HG03520 (cell line): Measurements from ENCODE around the gene MBNL3.
"Not testable (repeated sequence)": the region's sequence is repeated elsewhere in the genome, so short reads cannot be mapped to it uniquely, and the experiment has no call there.

Experiments
- ATAC-seq: cut with Tn5 transposase; IDR thresholded peaks from one replicate; pipeline ENCODE4 v1.9.1; 2021; ENCODE audit warnings: mild to moderate bottlenecking, moderate library complexity; ENCODE audit not compliant: unreplicated experiment

Gene MBNL3

DNA sequence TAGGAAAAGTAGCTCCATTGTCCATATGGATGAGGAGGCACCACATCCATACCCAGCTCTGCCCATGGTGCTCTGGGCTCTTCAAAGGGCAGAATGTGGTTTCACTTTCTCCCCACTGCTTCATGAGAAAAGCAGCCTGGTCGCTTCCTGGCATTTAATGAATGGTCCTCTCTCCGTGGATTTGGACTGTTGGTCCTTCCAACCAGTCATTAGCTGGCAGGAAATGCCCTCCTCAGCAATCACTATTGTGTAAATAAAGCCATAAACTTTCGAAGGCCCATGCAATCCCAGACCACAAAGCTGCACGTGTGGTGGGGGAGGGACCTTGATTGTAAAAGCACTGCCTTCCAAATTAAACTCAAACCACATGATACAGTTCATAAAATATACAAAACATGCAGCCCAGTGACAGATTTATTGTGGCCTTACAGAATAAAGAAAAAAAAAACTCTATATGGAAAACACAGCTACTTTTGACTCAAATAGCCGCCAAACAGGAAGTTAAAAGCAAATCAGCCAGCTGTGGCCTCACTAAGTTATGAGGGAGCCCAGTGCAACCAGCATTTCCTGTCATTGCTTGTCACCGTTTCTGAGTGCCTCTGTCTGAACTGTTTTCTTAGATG, 8.1 kb downstream of the MBNL3 start:
- peak; percentile 91 for ATAC-seq

DNA sequence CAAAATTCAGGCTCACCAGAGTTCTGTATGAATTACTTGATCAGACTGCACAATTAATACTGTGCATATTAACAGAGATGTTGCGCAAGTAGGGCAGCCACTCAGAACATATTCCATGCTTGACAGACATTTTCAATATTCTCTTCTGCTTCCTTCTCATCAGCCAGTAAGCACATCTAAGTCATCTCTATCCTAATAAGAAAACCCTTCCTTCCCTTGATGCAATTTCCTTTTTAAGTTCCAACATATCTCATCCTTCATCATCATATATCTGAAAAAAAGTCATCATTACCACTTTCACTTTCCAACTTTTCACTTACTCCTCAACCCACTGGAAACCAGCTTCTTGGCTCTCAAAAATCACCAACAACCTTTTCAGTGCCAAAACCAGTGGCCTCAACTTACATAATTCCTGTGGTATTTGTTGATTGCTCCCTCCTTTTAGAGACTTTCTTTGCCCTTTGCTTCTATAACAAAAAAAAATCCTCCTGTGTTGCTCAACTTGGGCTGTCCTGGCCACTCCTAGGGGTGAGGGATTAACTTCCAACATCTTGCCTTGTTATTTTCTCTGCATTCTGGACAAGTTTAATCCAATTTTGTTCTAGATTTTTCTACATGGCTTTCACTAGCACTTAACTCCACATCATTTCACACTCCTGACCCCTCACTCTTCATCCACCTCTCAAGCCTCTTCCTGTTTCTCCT, 14.1 kb downstream of the MBNL3 start:
- ATAC-seq = no peak

DNA sequence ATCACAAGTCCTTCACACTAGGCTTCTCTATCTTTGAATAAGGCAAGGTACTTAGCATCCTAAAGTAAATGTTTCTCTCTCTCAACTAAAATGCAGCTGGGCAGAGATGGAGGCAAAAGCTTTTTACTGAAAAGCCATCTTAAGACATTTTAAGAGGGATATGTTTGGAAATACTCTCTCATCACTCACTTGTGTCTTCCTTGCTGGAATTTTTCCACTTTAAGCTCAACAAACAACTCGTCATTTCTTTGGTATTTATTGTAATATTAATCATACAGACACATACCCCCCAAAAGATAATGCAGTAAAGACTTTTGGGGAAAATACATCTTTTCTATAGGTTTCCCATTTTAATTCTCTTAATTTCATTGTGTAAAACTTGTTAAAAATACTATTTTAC, 16.4 kb downstream of the MBNL3 start:
- no peak for ATAC-seq

DNA sequence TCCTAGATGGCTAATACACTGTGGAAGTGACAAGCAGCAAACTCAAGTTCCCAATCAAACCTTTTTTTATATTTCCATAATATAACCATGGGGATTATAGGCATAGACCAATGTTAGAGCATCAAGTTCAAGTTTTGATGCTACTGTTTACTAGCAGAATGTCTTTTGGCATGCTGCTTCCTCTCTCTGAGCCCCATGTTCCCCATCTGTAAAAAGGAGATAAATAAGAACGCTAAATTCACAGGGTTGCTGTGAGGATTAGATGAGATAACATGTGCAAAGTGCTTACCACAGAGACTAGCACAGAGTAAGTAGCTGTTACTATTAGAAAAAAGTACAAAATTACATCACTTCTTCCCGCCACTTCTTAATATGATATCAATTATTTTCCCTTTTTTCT, 18.0 kb downstream of the MBNL3 start:
- ATAC-seq = no peak

DNA sequence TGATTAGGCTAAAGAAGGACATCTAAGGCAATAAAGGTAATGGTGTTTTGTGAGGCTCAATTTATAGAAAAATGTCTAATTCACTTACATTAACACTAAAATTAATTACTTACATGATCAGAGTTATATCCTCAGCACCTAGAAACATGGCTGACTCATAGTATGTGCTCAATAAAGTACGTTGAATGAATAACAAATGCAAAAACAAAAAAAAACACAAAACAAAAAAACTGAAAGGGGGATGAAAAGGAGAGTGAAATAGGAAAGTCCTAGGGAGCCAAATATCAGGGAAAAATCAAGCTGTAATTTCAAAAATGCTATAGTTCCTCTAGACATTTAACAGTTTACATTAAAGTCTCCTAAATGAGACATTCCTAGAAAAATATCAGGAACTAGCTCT, 18.7 kb downstream of the MBNL3 start:
- ATAC-seq = no peak

DNA sequence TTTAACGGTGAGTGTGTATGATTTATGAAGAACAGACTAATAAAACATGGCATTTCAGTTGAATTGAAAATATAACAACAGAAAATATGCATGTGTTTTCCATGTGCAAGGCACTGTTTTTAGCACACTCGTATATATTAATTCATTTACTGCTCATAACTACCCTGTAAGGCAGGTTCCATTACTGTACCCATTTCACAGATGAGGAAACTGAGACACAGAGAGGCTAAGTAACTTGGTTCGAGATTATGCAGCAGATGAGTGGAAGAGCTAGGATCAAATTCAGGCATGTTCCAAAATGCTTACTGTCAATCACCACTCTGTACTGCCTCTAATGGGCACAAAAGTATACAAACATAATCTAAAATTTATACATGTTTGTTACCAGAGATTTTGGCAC, 20.4 kb downstream of the MBNL3 start:
- ATAC-seq = no peak

DNA sequence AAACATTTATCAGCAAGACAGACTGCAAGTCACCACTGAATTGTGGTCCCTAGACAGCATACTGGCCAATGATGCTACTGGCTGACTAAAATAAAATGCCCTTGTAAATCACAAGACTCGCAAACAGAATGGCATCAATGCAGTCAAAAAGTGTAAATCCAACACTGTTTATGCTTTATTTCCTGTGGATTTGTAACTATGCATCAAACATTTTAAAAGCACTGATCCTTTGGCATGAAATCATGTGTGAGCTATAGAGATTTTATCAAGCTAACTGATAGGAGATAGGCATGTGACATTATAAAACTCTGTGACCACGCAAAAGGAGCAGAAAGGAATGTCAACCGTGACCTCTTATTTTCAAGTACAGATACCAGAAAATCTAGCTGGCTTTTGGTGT, 20.8 kb downstream of the MBNL3 start:
- ATAC-seq = no peak

DNA sequence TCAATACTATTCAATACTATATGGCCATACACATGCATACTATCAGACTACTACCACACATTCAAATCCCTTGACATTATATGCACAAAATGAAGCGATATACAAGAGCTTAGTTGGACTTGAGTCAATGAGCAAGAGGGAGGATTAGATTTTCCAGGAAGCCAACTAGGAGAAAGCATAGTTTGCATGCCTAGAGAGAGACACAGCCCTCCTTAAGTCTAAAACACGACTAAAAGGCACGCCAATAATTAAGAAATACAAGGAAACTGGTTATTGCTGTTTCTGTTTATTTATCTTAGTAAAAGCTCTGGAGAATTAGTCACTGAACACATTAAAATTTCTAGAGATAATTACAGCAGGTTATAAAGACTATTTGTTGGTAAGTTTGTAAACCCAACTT, 21.8 kb downstream of the MBNL3 start:
- ATAC-seq = no peak

DNA sequence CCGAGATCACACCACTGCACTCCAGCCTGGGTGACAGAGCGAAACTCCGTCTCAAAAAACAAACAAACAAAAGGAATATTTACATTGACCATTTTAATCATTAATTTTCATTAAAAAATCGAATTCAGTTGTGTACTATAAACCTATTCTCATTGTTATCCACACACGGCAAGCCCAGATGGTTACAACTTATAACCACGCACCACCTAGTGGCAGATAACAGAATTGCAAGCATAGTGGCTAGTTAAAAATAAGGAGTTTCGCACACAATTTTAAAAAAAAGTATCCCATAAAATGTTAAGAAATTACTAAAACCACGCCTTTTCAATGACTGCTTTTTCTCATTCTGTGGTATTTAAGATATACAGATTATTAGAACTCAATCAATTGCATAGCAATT, 25.4 kb downstream of the MBNL3 start:
- no peak for ATAC-seq

DNA sequence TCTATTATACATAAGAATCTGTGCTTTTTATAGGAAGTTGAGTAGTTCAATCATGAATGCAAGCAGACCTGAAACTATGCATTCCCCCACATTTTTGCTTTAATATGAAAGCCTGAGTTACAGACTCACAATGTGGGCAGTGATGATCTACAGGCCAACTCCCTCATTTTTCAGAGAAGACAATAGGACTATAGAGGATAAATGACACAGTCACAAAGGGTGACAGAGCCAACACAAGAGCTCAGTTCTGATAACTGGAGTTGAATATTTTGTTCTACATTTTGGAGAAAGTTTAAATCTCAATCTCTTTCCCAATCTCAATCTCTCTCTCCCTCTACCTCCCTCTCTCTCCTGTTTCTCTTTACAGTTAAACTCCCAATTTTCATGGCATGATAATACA, 27.0 kb downstream of the MBNL3 start:
- ATAC-seq = no peak

DNA sequence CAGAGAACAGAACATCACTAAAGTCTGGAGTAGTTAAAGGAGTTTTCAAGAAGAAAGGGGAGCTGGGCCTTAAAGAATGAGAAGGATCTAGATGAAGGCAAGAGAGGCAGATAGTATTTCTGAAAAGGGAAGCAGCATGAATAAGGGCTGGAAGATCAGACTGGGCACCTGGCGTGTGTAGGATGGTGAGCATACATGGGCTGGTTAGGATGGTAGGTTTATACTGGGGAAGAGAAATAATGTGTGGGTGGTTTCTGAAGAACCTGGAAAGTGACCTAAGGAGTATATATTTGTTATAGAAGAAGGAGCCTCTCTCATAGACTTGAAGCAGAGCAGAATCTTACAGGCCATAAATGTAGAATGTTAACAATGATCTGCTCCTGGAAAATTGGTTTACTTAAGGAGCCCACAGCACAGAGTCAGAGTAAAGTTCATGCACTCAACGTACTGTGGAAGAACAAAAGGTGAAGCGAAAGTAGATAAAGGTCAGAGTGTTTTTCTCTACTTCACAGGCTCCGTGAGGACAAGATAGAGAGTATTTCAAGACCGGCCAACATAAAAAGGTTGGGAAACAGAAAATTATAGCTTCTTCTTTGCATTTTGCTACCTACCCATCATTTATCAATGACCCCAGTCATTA, 35.8 kb downstream of the MBNL3 start:
- ATAC-seq = no peak

DNA sequence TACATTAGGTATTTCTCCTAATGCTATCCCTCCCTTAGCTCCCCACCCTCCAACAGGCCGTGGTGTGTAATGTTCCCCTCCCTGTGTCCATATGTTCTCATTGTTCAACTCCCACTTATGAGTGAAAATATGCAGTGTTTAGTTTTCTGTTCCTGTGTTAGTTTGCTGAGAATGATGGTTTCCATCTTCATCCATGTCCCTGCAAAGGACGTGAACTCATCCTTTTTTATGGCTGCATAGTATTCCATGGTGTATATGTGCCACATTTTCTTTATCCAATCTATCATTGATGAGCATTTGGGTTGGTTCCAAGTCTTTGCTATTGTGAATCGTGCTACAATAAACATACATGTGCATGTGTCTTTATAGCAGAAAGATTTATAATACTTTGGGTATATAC, 42.9 kb downstream of the MBNL3 start:
- not testable (repeated sequence) for ATAC-seq

DNA sequence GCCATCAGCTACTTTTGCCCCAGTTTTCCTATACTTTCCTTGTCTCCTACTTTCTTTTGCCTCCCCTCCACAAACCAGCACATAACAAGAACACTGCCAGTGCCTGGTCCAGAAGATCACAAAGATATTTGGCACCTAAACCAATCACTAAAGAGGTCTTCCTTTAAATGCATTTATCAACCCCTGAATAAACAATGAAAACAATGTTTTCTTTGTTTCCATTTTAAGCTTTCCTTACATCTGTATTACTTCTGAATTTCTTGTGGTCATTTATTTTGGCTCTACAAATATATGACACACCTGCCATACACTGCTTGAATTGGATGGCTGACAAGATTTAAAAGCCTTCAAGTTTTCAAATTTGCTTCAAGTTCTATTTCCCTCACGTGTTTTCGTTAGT, 43.9 kb downstream of the MBNL3 start:
- ATAC-seq = no peak

DNA sequence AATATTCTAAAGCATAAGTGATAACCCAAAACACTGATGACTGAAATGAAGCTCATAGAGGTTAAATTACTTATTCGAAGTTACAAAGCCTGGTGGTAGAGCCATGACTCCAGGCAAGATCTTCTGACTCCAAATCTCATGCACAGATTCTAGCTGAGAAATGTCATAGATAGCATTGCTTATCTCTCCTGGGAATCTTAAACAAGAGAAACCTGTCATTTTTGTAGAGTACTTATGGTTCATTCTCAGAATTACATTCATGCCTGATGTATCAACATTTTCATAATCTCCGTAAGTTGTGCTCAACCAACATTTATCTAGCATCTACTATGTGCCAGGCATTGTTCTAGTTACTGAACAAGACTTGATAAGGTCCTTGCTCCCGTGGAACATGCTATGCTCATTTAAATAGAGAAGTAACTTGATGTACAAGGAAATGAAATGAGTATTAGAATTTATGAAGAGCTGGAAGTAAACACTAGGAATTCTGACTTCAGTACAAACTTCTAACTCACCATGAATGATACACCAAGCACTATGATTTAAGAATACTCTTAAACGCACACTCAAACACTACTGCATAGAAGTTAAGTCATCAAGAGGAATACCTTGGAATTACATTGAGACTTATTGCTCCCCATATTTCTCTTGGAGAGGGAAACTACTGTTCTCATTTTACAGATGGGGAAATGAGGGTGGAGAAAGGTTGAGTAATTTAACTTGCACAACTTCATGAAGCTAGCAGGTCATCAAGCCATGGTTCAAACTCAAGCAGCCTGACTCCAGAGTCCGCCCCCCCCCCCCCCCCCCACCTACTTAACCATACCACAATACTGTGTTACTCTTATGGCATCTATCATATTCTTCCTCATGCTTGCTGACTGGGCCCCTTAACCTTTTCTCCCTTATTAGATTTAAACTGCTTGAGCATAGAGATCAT, 45.4 kb downstream of the MBNL3 start:
- no peak for ATAC-seq

DNA sequence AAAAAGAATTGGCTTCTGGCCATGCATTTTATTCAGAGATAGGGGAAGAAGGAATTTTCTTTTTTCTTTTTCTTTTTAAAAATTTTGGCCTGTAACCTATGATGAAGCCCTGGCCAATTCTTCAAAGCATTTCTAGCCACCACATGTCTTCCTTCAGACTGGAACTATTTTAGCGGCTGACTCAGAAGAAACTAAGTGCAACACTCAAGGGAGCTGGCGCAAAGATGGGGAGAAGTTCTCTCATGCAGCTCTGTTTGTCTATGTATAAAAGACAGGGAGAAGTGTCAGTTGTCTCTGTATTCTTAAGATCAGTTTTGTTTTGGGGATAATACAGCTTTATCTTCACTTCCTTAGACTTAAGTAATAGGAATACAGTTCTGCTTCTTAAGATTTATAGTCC, 46.1 kb downstream of the MBNL3 start:
- ATAC-seq = no peak

DNA sequence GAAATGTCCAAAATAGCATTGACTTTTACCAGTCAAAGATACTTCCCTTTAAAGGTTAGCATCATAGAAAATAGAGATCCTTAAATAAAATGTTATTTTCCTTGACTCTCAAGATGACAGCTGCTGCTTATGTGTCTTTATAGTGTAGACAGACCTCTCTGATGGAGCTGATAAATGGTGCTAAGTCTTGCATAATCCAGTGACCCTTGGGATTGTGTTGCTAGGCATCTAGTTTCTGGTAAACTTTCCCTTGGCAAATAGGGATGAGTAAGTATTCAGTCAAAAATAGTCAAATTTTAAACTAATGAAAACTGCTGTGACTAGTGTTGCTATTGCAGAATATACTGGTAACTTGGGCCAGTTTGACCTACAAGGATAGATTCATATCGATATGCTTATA, 53.6 kb downstream of the MBNL3 start:
- ATAC-seq = no peak

DNA sequence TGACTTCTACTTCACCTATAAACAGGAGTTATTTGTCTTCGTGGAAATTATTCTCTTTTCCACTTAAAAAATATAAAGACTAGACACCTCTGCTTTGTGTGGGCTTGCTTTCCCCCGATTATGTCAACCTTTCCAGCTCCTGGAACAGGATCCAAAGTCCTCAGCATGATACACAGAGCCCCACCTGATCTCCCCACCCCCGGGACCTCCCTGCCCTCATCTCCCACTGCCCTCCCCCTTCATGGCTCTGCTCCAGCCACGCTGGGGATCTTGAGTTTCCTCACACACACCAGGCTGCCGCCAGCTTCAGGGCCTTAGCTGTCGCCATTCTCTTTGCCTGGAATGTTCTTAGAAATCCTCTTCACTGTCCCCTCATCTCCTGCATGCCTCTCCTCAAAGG, 55.3 kb downstream of the MBNL3 start:
- no peak for ATAC-seq

DNA sequence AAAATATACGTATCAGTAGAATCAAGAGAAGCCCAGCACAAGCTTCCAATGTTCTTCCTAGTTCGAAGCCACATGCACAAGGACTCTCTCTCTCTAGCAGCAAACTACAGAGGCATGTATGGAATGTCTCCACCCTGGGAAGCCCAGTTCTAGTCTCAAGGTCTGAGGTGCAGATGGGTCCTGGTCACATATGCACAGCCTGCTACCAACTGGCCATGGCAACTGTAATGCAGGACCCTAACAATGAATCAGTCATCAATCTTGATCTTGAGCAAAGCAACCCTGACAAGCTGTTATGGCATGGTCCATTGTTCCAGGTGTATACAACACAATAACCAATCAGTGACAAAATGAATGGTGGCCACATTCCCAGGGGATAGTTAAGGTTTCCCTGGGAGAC, 55.8 kb downstream of the MBNL3 start:
- no peak for ATAC-seq

DNA sequence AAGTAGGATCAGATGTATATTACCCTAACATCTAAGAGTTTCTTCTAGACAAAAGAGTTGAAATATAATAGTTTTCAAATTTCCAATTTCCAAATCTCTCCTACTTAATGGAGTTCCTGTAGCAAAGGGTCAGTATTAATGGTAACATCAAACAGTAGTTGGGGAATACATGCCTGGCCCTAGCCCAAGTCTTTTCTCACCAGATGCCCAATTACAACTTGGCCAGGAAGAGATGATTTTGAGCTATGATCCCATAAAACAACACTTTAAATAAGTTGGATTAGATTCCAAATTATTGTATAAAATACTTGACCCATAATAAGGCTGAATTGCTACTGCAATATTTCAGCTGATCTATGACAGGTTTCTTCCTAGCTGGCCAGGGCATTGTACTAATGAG, 59.9 kb downstream of the MBNL3 start:
- no peak for ATAC-seq

DNA sequence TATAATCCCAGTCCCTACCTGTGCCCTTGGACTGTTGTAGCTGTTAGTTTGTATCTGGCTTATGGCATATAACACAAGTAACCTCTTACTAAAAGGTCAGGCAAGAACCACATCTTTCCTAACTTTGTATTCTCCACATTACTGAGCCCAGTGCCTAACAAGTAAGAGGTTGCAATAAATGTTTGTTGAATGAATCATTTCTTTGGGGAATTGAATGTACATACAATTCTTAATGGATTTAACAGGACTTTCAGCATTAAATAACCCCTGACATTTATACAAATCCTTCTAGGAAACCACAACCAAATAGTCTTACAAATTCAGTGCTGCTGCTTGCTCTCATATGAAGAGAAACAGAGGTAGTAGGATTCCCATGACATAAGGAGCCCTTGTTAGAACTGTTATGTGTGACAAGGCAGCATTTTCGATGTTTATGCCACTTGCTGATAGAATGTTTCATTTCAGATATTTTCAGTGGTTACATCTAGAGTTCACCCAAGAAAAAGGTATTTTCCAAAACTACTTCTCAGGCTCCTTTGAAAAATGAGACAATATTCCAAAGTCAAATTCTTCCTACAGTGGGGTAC, 62.0 kb downstream of the MBNL3 start:
- ATAC-seq = no peak

DNA sequence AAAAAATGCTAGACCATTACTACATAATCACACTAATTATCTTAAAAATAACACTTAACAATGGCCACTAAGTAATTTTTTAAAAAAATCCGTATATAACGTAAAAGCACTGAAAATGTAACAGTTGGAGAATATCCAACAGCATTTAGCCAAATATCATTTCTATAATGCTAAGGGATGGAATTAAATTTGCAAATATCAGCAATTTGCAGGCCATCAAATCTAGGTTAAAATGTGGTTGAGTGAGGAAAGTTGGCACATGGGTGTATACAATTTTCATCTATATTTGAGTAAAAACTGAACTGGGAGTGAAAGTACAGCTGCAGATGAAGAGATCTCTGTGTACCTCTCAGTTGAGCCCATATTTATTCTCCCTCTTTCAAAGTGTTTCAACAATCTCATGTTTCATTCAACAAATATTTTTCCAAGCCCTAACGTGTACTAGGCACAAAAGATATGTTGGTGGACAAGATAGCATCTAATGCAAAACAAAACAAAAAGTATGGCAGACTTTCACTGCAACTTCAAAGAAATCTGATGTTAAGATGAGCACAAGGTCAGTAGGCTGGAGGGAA, 63.0 kb downstream of the MBNL3 start:
- no peak for ATAC-seq
